Measurements from ENCODE around the gene DCAF15.

- TF ChIP-seq CTCF (IDR thresholded peaks at IDR 0.05) (no peak), ZFX (IDR thresholded peaks at IDR 0.05; ENCODE audit: borderline replicate concordance) (no peak)
Observed at GRCh38 chr19:13997631-13997962, 45.3 kb downstream of the DCAF15 start.
